HUES64 (cell line): ENCODE data around the gene NTM.

ENCODE experiments used
- H3K27ac ChIP-seq: 2 replicates; pipeline ENCODE4 v1.7.0; 2013; ENCODE audit warnings: low read depth, low read length, inconsistent platforms
- H3K27me3 ChIP-seq: 2 replicates; pipeline ENCODE4 v1.6.1; 2013; ENCODE audit warnings: mild to moderate bottlenecking, low read length; ENCODE audit not compliant: insufficient read depth
- H3K36me3 ChIP-seq: 2 replicates; pipeline ENCODE4 v1.6.1; 2013; ENCODE audit warnings: mild to moderate bottlenecking, low read length; ENCODE audit not compliant: insufficient read depth
- H3K4me1 ChIP-seq: 2 replicates; pipeline ENCODE4 v1.6.1; 2013; ENCODE audit warnings: mild to moderate bottlenecking, low read length, moderate library complexity; ENCODE audit not compliant: insufficient read depth
- H3K4me3 ChIP-seq: 2 replicates; pipeline ENCODE4 v1.5.1; 2013; ENCODE audit warnings: mild to moderate bottlenecking, low read length, moderate library complexity
- H3K9ac ChIP-seq: 2 replicates; pipeline ENCODE4 v1.6.1; 2013; ENCODE audit warnings: mild to moderate bottlenecking, low read depth, low read length
- H3K9me3 ChIP-seq: 2 replicates; pipeline ENCODE4 v1.6.1; 2013; ENCODE audit warnings: low read depth, low read length; ENCODE audit not compliant: insufficient read depth
- WGBS: fragments of 150-250, 120-280 bp; methylation state at CpG from one replicate; pipeline ENCODE4 v1.1.7; 2013; ENCODE audit warnings: missing lambda C conversion rate; 5-methylcytosine and 5-hydroxymethylcytosine counted together

NTM gene

GRCh38 chr11:131642756-131643531 lies 272.5 kb downstream of the NTM start:
- Histone ChIP-seq H3K9me3 (no peaks in the 10 kb centered on the region), H3K27ac (no peak overlapping the region), H3K4me1 (peaks cover 39% of the 10 kb centered on the region), H3K9ac (no peak overlapping the region), H3K36me3 (no peaks in the 10 kb centered on the region), H3K27me3 (no peaks in the 10 kb centered on the region), H3K4me3 (no peak overlapping the region)
- 80% methylated on average over 14 of the region's 15 CpGs for WGBS

- H3K9ac ChIP-seq = no peak overlapping the region
- peaks cover 38% of the 10 kb centered on the region for H3K4me1 ChIP-seq
- 96% methylated on average over 5 of the region's 5 CpGs for WGBS
- H3K4me3 ChIP-seq = no peak overlapping the region
- no peak overlapping the region for H3K27ac ChIP-seq
- H3K9me3 ChIP-seq = no peaks in the 10 kb centered on the region
- H3K36me3 ChIP-seq = no peaks in the 10 kb centered on the region
- no peaks in the 10 kb centered on the region for H3K27me3 ChIP-seq
These were observed 273.9 kb downstream of the NTM start for GRCh38 chr11:131644204-131644795.

DNA sequence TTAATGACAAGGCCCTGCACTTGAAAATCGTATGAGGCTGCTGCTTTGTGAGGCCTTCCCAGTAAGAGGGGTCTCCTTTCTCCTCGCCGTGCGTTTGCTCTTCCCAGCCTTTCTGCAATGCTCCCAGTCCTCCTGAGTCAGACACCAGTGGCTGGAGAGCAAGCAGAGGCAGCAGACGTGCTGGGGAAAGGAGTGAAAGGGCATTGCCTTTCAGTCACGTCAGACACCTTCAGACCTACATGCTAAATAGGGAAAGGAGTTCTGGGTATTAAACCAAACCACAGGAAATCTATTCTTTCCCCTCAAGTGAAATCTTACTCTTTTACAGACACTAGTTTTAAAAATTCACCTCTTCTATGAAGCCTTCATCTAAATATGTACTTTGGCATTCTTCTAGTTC lies 274.8 kb downstream of the NTM start:
- no peaks in the 10 kb centered on the region for H3K27me3 ChIP-seq
- 53% methylated on average over 6 of the region's 6 CpGs for WGBS

GRCh38 chr11:131649856-131650255 lies 279.4 kb downstream of the NTM start:
- 92% methylated on average over 5 of the region's 5 CpGs for WGBS
- no peaks in the 10 kb centered on the region for H3K36me3 ChIP-seq
- H3K9ac ChIP-seq = no peak overlapping the region
- no peaks in the 10 kb centered on the region for H3K9me3 ChIP-seq
- H3K4me1 ChIP-seq = peaks cover 25% of the 10 kb centered on the region
- H3K27ac ChIP-seq = no peak overlapping the region
- no peaks in the 10 kb centered on the region for H3K27me3 ChIP-seq
- H3K4me3 ChIP-seq = no peak overlapping the region

More for the DNA sequence above, 274.8 kb downstream of the NTM start:
- no peaks in the 10 kb centered on the region for H3K36me3 ChIP-seq
- no peak overlapping the region for H3K4me3 ChIP-seq
- no peak overlapping the region for H3K9ac ChIP-seq
- no peak overlapping the region for H3K27ac ChIP-seq
- no peaks in the 10 kb centered on the region for H3K9me3 ChIP-seq
- H3K4me1 ChIP-seq = peaks cover 34% of the 10 kb centered on the region

DNA sequence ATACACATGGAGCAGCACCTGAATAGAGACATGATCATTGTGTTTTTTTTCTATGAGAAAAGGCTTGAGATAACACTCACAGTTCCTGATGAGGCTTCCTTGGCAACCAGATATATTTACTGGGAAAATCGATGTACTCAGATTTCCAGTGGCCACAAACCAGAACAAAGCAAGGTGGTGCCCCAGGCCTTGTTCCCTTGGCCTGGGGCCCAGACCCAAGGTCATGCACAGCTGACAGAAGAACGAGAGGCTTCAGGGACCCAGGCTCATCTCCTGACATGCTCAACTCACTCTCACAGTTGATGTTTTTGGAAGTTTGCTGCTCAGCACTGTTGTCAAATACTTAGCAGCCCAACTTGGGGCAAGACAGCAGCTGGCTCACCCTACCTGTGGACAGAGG lies 281.8 kb downstream of the NTM start:
- H3K9ac ChIP-seq = no peak overlapping the region

DNA sequence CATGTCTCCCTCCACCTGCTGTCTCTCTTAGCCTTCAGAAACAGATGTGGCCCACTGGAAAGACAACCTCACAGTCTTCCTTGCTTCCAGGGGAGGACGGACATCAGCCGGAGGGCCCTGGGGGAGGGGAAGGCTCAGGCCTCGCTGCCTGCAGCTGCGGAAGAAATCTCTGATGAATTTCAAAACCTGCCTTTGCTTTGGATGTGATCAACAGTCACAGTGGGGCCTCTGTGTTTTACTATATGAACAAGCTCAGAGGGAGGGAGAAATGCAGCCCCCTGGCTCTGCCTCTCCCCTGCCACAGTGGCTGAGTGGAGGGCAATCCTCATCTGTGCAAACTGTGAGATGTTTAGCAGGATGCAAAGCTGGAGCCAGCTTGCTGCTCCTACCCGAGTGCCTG lies 282.8 kb downstream of the NTM start:
- no peak overlapping the region for H3K4me3 ChIP-seq
- no peaks in the 10 kb centered on the region for H3K9me3 ChIP-seq
- WGBS = 28% methylated on average over 5 of the region's 5 CpGs
- H3K4me1 ChIP-seq = peaks cover 30% of the 10 kb centered on the region
- H3K9ac ChIP-seq = no peak overlapping the region
- no peaks in the 10 kb centered on the region for H3K27me3 ChIP-seq
- no peak overlapping the region for H3K27ac ChIP-seq
- no peaks in the 10 kb centered on the region for H3K36me3 ChIP-seq

More for the DNA sequence above, 281.8 kb downstream of the NTM start:
- no peaks in the 10 kb centered on the region for H3K9me3 ChIP-seq
- 92% methylated on average over 2 of the region's 2 CpGs for WGBS
- no peak overlapping the region for H3K27ac ChIP-seq
- no peaks in the 10 kb centered on the region for H3K36me3 ChIP-seq
- H3K4me1 ChIP-seq = peaks cover 25% of the 10 kb centered on the region
- no peaks in the 10 kb centered on the region for H3K27me3 ChIP-seq
- no peak overlapping the region for H3K4me3 ChIP-seq

DNA sequence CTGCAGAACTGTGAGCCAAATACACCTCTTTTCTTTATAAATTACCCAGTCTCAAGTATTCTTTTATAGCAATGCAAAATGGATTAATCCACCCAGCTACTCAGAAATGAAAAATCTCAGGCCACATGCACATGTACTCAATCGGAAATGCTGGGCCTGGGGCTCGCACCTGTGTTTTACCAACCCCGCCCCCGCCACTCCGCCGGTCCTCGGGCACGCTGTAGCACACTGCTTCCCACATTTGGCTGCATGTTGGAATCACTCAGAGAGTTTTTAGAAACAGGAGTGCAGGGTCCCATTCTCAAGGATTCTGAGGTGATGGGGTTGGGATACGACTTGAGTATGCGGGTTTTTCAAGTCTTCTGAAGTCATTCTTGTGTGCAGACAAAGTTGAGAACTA lies 284.4 kb downstream of the NTM start:
- Histone ChIP-seq H3K9ac (no peak overlapping the region), H3K9me3 (no peaks in the 10 kb centered on the region), H3K27me3 (no peaks in the 10 kb centered on the region), H3K36me3 (no peaks in the 10 kb centered on the region), H3K4me3 (no peak overlapping the region), H3K4me1 (peaks cover 33% of the 10 kb centered on the region), H3K27ac (no peak overlapping the region)
- 95% methylated on average over 10 of the region's 10 CpGs for WGBS

GRCh38 chr11:131656179-131656838 lies 285.9 kb downstream of the NTM start:
- Histone ChIP-seq H3K9ac (peak overlapping the region; percentile 52; the same call in 1 of the 2 replicates), H3K27me3 (no peaks in the 10 kb centered on the region), H3K27ac (peak overlapping the region; percentile 79), H3K4me3 (peak overlapping the region; percentile 37; the same call in 1 of the 2 replicates), H3K36me3 (no peaks in the 10 kb centered on the region), H3K9me3 (no peaks in the 10 kb centered on the region), H3K4me1 (peaks cover 41% of the 10 kb centered on the region)
- WGBS = 48% methylated on average over 9 of the region's 9 CpGs

GRCh38 chr11:131656839-131657211 lies 286.4 kb downstream of the NTM start:
- WGBS = 28% methylated on average over 9 of the region's 9 CpGs
- peak overlapping the region; percentile 37; the same call in 1 of the 2 replicates for H3K4me3 ChIP-seq
- H3K9ac ChIP-seq = peak overlapping the region; percentile 52; the same call in 1 of the 2 replicates
- H3K27ac ChIP-seq = peak overlapping the region; percentile 79
- H3K9me3 ChIP-seq = no peaks in the 10 kb centered on the region
- H3K36me3 ChIP-seq = no peaks in the 10 kb centered on the region
- H3K4me1 ChIP-seq = peaks cover 44% of the 10 kb centered on the region
- no peaks in the 10 kb centered on the region for H3K27me3 ChIP-seq

- Histone ChIP-seq H3K27ac (no peak overlapping the region), H3K27me3 (no peaks in the 10 kb centered on the region)
These were observed 288.0 kb downstream of the NTM start for GRCh38 chr11:131658414-131658813.

DNA sequence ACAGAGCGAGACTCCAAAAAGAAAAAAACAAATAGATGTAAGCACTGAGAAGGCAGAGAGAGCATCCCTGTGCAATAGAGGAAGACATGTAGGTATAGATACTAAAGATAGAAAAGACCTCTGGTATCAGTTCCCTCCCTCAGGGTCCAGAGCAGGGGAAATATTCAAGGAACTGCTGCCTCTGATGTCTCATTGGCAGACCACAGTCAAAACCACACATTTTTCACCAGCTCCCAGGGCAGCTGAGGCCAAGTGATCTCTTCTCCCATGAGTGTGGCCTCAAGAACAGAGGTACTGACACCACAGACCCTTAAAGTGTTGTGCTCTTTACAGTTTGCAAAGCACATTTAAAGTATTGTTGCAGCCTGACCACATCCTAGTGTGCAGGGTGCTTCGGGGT lies 288.5 kb downstream of the NTM start:
- H3K27me3 ChIP-seq = no peaks in the 10 kb centered on the region
- H3K4me1 ChIP-seq = peaks cover 47% of the 10 kb centered on the region
- no peaks in the 10 kb centered on the region for H3K36me3 ChIP-seq
- H3K27ac ChIP-seq = no peak overlapping the region
- no peaks in the 10 kb centered on the region for H3K9me3 ChIP-seq
- no peak overlapping the region for H3K4me3 ChIP-seq
- no peak overlapping the region for H3K9ac ChIP-seq
- WGBS = 95% methylated on average over 2 of the region's 2 CpGs

More at GRCh38 chr11:131658414-131658813, 288.0 kb downstream of the NTM start:
- H3K4me3 ChIP-seq = no peak overlapping the region
- 85% methylated on average over 17 of the region's 17 CpGs for WGBS
- H3K36me3 ChIP-seq = no peaks in the 10 kb centered on the region
- no peaks in the 10 kb centered on the region for H3K9me3 ChIP-seq
- H3K4me1 ChIP-seq = peaks cover 48% of the 10 kb centered on the region
- no peak overlapping the region for H3K9ac ChIP-seq
